Measurements from ENCODE around the gene DCLK3. TPM values are rescaled to one million over a fixed set of nuclear protein-coding genes. Genes with fewer than 3 reads are reported as not detected.

Gene DCLK3
- total RNA-seq, 2 donors from 2014 or later = 0.05 TPM; not detected in 1

- Mint-ChIP-seq H3K27ac (no peak overlapping the region), H3K27me3 (peaks cover 7% of the 10 kb centered on the region), H3K4me3 (no peak overlapping the region), H3K4me1 (no peaks in the 10 kb centered on the region), H3K36me3 (ENCODE audit: low read depth) (no peaks in the 10 kb centered on the region), H3K9me3 (no peaks in the 10 kb centered on the region)
- ATAC-seq (replicated peaks) = no peak
Observed at GRCh38 chr3:36709281-36709680, 55.1 kb downstream of the DCLK3 start.

GRCh38 chr3:36707623-36708409 is 56.5 kb downstream of the DCLK3 start:
- Mint-ChIP-seq H3K9me3 (no peaks in the 10 kb centered on the region), H3K27ac (no peak overlapping the region), H3K4me3 (no peak overlapping the region), H3K27me3 (peaks cover 7% of the 10 kb centered on the region), H3K36me3 (ENCODE audit: low read depth) (no peaks in the 10 kb centered on the region), H3K4me1 (no peaks in the 10 kb centered on the region)
- peak; percentile 56 for ATAC-seq (replicated peaks)

- no peak for ATAC-seq (replicated peaks)
- no peaks in the 10 kb centered on the region for H3K4me1 Mint-ChIP-seq
Observed at GRCh38 chr3:36705015-36705414, 59.3 kb downstream of the DCLK3 start.

DNA sequence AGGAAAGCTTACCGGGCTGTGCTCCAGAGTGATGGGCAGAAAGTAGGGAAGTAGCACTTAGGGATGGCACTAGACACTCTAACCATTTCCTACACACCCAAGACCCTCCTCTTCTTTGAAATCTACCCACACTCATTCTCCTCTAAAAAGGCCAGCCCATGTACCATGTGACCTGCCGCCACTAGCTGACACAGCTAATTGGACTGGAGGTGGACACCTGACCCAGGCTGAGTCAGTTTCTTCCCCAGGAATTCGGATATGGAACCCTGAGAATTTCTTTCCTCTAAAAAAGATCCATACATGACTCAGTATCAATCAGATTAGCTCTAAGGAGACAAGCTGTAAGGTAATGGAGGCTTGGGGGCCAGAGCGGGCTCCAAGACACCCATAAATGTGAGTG is 60.1 kb downstream of the DCLK3 start:
- Mint-ChIP-seq H3K9me3 (no peaks in the 10 kb centered on the region), H3K4me1 (no peaks in the 10 kb centered on the region), H3K27me3 (peaks cover 10% of the 10 kb centered on the region), H3K27ac (no peak overlapping the region), H3K4me3 (no peak overlapping the region), H3K36me3 (ENCODE audit: low read depth) (no peaks in the 10 kb centered on the region)
- no peak for ATAC-seq (replicated peaks)

More at GRCh38 chr3:36705015-36705414, 59.3 kb downstream of the DCLK3 start:
- no peaks in the 10 kb centered on the region for H3K36me3 Mint-ChIP-seq (ENCODE audit: low read depth)
- no peak overlapping the region for H3K27ac Mint-ChIP-seq
- H3K27me3 Mint-ChIP-seq = peaks cover 10% of the 10 kb centered on the region
- no peak overlapping the region for H3K4me3 Mint-ChIP-seq
- no peaks in the 10 kb centered on the region for H3K9me3 Mint-ChIP-seq

DNA sequence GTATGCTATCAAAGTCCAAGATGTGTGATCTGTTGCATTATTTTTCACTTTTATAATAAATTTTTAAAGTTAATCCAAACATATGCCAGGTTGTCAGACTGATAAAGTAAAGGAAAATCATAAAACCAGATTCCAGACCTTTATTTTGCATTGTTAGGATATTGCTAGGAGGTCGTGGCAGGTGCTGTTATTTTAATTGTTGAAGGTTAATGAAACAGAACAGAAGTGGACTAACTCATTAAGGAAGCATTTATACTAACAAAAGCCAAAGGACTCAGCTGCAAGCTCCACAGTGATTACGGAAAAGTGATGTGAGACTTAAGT is 63.1 kb downstream of the DCLK3 start:
- Mint-ChIP-seq H3K27me3 (peaks cover 6% of the 10 kb centered on the region), H3K27ac (no peak overlapping the region), H3K9me3 (no peaks in the 10 kb centered on the region), H3K4me3 (no peak overlapping the region), H3K4me1 (no peaks in the 10 kb centered on the region), H3K36me3 (ENCODE audit: low read depth) (no peaks in the 10 kb centered on the region)
- ATAC-seq (replicated peaks) = no peak

DNA sequence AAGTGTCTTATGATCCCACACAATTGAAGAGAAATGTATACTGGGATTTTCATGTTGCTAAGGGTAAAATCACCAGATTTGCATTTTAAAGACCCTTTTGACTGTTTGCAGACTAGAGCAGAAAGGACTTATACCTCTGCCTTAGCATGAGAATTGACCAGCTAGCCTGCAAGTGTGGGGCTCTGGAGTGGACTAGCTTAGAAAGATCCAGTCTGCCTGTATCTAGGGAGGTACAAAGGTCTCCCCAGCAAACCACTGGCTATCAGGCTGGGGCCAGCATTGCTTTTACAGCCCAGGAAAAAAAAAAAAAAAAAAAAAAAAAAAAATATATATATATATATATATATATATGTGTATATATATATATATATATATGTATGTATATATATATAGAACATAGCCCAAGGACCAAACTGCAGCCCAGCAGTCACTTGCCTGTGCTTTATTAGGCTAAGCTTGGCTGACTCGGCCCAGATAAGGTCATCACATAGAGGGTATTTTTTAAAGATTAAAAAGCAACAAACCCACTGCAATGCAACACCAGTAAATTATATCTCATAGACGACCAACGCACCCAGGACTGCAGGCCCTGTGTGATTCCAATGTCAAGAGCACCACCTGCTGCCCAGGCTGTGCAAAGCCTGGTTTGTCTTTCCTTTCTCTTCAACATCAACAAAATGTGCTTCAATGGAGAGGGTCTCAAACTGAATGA is 63.7 kb downstream of the DCLK3 start:
- H3K4me1 Mint-ChIP-seq = no peaks in the 10 kb centered on the region
- H3K27me3 Mint-ChIP-seq = peaks cover 6% of the 10 kb centered on the region
- no peaks in the 10 kb centered on the region for H3K9me3 Mint-ChIP-seq
- no peak overlapping the region for H3K4me3 Mint-ChIP-seq
- ATAC-seq (replicated peaks) = peak; percentile 45
- no peak overlapping the region for H3K27ac Mint-ChIP-seq
- no peaks in the 10 kb centered on the region for H3K36me3 Mint-ChIP-seq (ENCODE audit: low read depth)

DNA sequence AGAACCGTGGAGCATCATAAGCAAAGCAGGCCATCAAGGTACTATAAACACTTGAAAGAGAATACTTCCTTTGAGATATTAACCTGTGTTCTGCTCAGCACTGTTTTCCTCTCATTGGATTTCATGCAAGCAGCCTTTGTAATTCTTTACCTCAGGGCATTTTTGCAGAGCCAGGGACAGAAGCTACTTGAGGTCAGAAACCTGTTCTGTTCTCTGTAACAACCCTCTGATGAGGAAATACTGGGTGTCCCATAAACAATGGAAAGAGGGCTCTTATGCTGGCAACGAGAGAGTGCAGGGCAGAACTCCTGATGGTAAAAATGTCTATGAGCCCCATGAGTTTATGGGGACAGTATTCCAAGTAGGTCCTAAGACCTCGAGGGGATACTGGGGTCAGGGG is 66.0 kb downstream of the DCLK3 start:
- H3K4me3 Mint-ChIP-seq = no peak overlapping the region

GRCh38 chr3:36697229-36698001 is 66.9 kb downstream of the DCLK3 start:
- Mint-ChIP-seq H3K9me3 (no peaks in the 10 kb centered on the region), H3K4me3 (no peak overlapping the region), H3K27me3 (peaks cover 3% of the 10 kb centered on the region), H3K4me1 (no peaks in the 10 kb centered on the region), H3K36me3 (ENCODE audit: low read depth) (no peaks in the 10 kb centered on the region), H3K27ac (no peak overlapping the region)
- ATAC-seq (replicated peaks) = no peak

More for the DNA sequence above, 66.0 kb downstream of the DCLK3 start:
- Mint-ChIP-seq H3K27me3 (peaks cover 3% of the 10 kb centered on the region), H3K4me1 (no peaks in the 10 kb centered on the region), H3K27ac (no peak overlapping the region), H3K9me3 (no peaks in the 10 kb centered on the region), H3K36me3 (ENCODE audit: low read depth) (no peaks in the 10 kb centered on the region)
- ATAC-seq (replicated peaks) = no peak

DNA sequence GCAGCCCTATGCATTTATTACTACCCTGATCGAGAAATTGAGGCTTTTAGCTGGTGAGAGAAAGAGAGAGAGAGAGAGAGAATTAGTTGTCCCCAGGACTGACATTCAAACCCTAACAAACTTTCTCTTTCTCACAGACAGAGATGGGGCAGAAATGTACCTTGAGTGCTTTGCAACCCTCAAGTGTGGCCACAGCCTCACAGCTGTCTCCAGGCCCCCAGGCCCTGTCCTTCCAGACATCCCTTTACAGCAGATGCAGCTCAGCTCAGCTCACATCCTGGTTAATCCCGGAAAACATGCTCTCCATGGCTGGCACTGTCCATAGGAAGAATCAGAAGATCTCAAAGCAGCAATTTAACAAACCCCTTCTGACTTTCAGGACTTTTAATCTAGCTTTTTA is 67.6 kb downstream of the DCLK3 start:
- Mint-ChIP-seq H3K27ac (no peak overlapping the region), H3K27me3 (peaks cover under 1% of the 10 kb centered on the region), H3K36me3 (ENCODE audit: low read depth) (no peaks in the 10 kb centered on the region), H3K4me3 (no peak overlapping the region), H3K9me3 (no peaks in the 10 kb centered on the region), H3K4me1 (no peaks in the 10 kb centered on the region)
- no peak for ATAC-seq (replicated peaks)

DNA sequence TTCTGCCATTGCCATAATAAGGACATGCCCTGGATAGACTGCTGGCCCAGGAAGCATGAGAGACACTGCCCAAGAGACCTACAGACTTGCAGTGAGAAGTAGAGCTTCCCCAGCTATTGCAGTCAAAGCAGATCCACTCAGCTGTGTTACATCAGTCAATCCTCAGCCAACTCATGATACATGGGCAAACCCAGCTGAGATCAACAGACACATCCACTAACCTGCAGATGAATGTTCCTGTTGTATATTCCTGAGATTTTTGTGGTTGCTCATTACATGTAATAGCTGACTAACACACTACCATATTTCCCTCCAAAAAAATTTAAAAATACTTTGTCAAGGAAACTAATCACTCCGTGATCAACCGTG is 68.6 kb downstream of the DCLK3 start:
- H3K27me3 Mint-ChIP-seq = no peaks in the 10 kb centered on the region
- H3K4me1 Mint-ChIP-seq = no peaks in the 10 kb centered on the region
- no peak overlapping the region for H3K4me3 Mint-ChIP-seq
- no peaks in the 10 kb centered on the region for H3K9me3 Mint-ChIP-seq
- no peak overlapping the region for H3K27ac Mint-ChIP-seq
- no peak for ATAC-seq (replicated peaks)
- H3K36me3 Mint-ChIP-seq (ENCODE audit: low read depth) = no peaks in the 10 kb centered on the region

GRCh38 chr3:36695113-36695768 is 69.1 kb downstream of the DCLK3 start:
- H3K27ac Mint-ChIP-seq = no peak overlapping the region
- no peaks in the 10 kb centered on the region for H3K36me3 Mint-ChIP-seq (ENCODE audit: low read depth)
- no peak overlapping the region for H3K4me3 Mint-ChIP-seq
- no peak for ATAC-seq (replicated peaks)
- no peaks in the 10 kb centered on the region for H3K27me3 Mint-ChIP-seq
- no peaks in the 10 kb centered on the region for H3K4me1 Mint-ChIP-seq
- no peaks in the 10 kb centered on the region for H3K9me3 Mint-ChIP-seq

GRCh38 chr3:36693670-36694069 is 70.7 kb downstream of the DCLK3 start:
- H3K36me3 Mint-ChIP-seq (ENCODE audit: low read depth) = no peaks in the 10 kb centered on the region
- H3K4me1 Mint-ChIP-seq = no peaks in the 10 kb centered on the region
- no peaks in the 10 kb centered on the region for H3K27me3 Mint-ChIP-seq
- no peaks in the 10 kb centered on the region for H3K9me3 Mint-ChIP-seq
- H3K4me3 Mint-ChIP-seq = no peak overlapping the region
- ATAC-seq (replicated peaks) = no peak
- no peak overlapping the region for H3K27ac Mint-ChIP-seq

- H3K27me3 Mint-ChIP-seq = peaks cover 3% of the 10 kb centered on the region
- no peaks in the 10 kb centered on the region for H3K36me3 Mint-ChIP-seq (ENCODE audit: low read depth)
- H3K27ac Mint-ChIP-seq = no peak overlapping the region
- H3K4me3 Mint-ChIP-seq = no peak overlapping the region
- no peaks in the 10 kb centered on the region for H3K9me3 Mint-ChIP-seq
- no peak for ATAC-seq (replicated peaks)
- no peaks in the 10 kb centered on the region for H3K4me1 Mint-ChIP-seq
Observed at GRCh38 chr3:36689560-36689959, 74.8 kb downstream of the DCLK3 start.

GRCh38 chr3:36688815-36689214 is 75.5 kb downstream of the DCLK3 start:
- Mint-ChIP-seq H3K4me3 (no peak overlapping the region), H3K4me1 (no peaks in the 10 kb centered on the region), H3K36me3 (ENCODE audit: low read depth) (no peaks in the 10 kb centered on the region), H3K9me3 (no peaks in the 10 kb centered on the region), H3K27ac (no peak overlapping the region), H3K27me3 (peaks cover 3% of the 10 kb centered on the region)
- ATAC-seq (replicated peaks) = no peak

Data from activated T-helper 17 cell treated with anti-CD3 and anti-CD28 coated beads, Interleukin-2, amount 50 U/mL, for 72 hours (primary cell).